B cell (primary cell): Measurements from ENCODE around the gene KCND2. TPM values are rescaled to one million over a fixed set of nuclear protein-coding genes. Genes with fewer than 3 reads are reported as not detected.

Experiments
- ATAC-seq: fragments of 200-7000 bp; cut with Tn5 transposase; one replicate; pipeline ENCODE4 v1.10.0; 2021; ENCODE audit warnings: low read depth, mild to moderate bottlenecking, moderate number of reproducible peaks, moderate library complexity
- CTCF ChIA-PET: fragments of 350-600 bp; sonication (Branson Sonifier 250); formaldehyde crosslinking; loops from one replicate; lab custom pipeline; 2021; ENCODE audit warnings: antibody characterized with exemption, inconsistent platforms; lab: Charles Lee
- POLR2A ChIA-PET: fragments of 350-600 bp; sonication (Branson Sonifier 250); formaldehyde crosslinking; loops from one replicate; lab custom pipeline; 2021; ENCODE audit warnings: antibody characterized with exemption; lab: Charles Lee
- DNase-seq: peaks from one replicate; pipeline ENCODE4 v3.0.0; 2013
- H2AFZ ChIP-seq: 2 replicates; pipeline ENCODE4 v1.6.1; 2012; ENCODE audit warnings: mild to moderate bottlenecking, low read depth, low read length; ENCODE audit not compliant: insufficient read depth, poor library complexity, severe bottlenecking
- H3K27ac ChIP-seq, 2 donors: 1 replicate in 1 of 2; 2 replicates in 1 of 2; pipeline ENCODE4 v1.5.1; 2012 to 2013; ENCODE audit warnings: low read length in 2 of 2, mild to moderate bottlenecking in 2 of 2, moderate library complexity in 1 of 2
- H3K27me3 ChIP-seq, 4 experiments: fragments of 200-600 bp in 1 of 4; sonication (generic) in 1 of 4; replicated peaks in 1 of 4; 1 replicate in 2 of 4; 2 replicates in 2 of 4; pipeline versions ENCODE4 v1.6.1 to v1.7.0; 2013 to 2016; ENCODE audit warnings: low read length in 3 of 4, mild to moderate bottlenecking in 2 of 4, mixed read lengths in 1 of 4, moderate library complexity in 1 of 4; ENCODE audit not compliant: insufficient read depth in 4 of 4, control insufficient read depth in 3 of 4; ENCODE audit errors: control extremely low read depth in 1 of 4
- H3K36me3 ChIP-seq, 2 experiments: replicated peaks in 1 of 2; 1 replicate in 1 of 2; 2 replicates in 1 of 2; pipeline versions ENCODE4 v1.6.1 to v1.7.1; 2013; ENCODE audit warnings: low read length in 1 of 2; ENCODE audit not compliant: insufficient read depth in 2 of 2, control insufficient read depth in 1 of 2; ENCODE audit errors: control extremely low read depth in 1 of 2, extremely low read depth in 1 of 2
- H3K4me1 ChIP-seq, 2 donors: fragments of 200-600 bp in 1 of 2; sonication (generic) in 1 of 2; 1 replicate in 1 of 2; 2 replicates in 1 of 2; pipeline versions ENCODE4 v1.5.1 to v1.6.1; 2013 to 2017; ENCODE audit warnings: low read length in 2 of 2; ENCODE audit not compliant: control insufficient read depth in 2 of 2, insufficient read depth in 2 of 2
- H3K4me2 ChIP-seq: replicated peaks from 2 replicates; pipeline ENCODE3; 2012; ENCODE audit warnings: mild to moderate bottlenecking, low read depth, low read length; ENCODE audit not compliant: poor library complexity, severe bottlenecking
- H3K4me3 ChIP-seq, 5 experiments: fragments of 200-600 bp in 1 of 5; sonication (generic) in 1 of 5; 1 replicate in 3 of 5; 2 replicates in 2 of 5; pipeline versions ENCODE4 v1.5.1 to v1.7.0; 2011 to 2016; ENCODE audit warnings: low read length in 4 of 5, mild to moderate bottlenecking in 4 of 5, low read depth in 2 of 5, control low read depth in 1 of 5, moderate library complexity in 1 of 5; ENCODE audit not compliant: insufficient read depth in 1 of 5; ENCODE audit errors: control extremely low read depth in 1 of 5, extremely low read depth in 1 of 5
- H3K79me2 ChIP-seq: fragments of 200-600 bp; sonication (generic); one replicate; pipeline ENCODE4 v1.6.0; 2016; ENCODE audit warnings: low read length; ENCODE audit not compliant: control insufficient read depth, insufficient read depth
- H3K9ac ChIP-seq: fragments of 200-600 bp; sonication (generic); 2 replicates; pipeline ENCODE4 v1.6.1; 2017; ENCODE audit warnings: mild to moderate bottlenecking, low read length, moderate library complexity
- H3K9me3 ChIP-seq, 3 donors: one replicate each; pipeline versions ENCODE4 v1.6.1 to v1.7.1; 2013; ENCODE audit warnings: low read length in 2 of 3; ENCODE audit not compliant: control insufficient read depth in 2 of 3, insufficient read depth in 1 of 3; ENCODE audit errors: control extremely low read depth in 1 of 3
- H4K20me1 ChIP-seq: 2 replicates; pipeline ENCODE4 v1.6.0; 2012; ENCODE audit warnings: mild to moderate bottlenecking, low read length; ENCODE audit not compliant: insufficient read depth, control insufficient read depth, poor library complexity, severe bottlenecking
- H3K27ac Mint-ChIP-seq: one replicate; pipeline ENCODE4 v1.8.0; 2021; ENCODE audit warnings: mixed read lengths
- H3K27me3 Mint-ChIP-seq: one replicate; pipeline ENCODE4 v1.8.0; 2021; ENCODE audit warnings: mixed read lengths
- H3K4me1 Mint-ChIP-seq: one replicate; pipeline ENCODE4 v1.8.0; 2021; ENCODE audit warnings: mixed read lengths
- H3K4me3 Mint-ChIP-seq: one replicate; pipeline ENCODE4 v1.8.0; 2021; ENCODE audit warnings: mixed read lengths
- H3K9me3 Mint-ChIP-seq: one replicate; pipeline ENCODE4 v1.8.0; 2022; ENCODE audit warnings: mixed read lengths; ENCODE audit not compliant: insufficient read depth
- EZH2 ChIP-seq: IDR thresholded peaks from 2 replicates; pipeline ENCODE4 v1.6.1; 2012; ENCODE audit warnings: borderline replicate concordance, low read depth, mild to moderate bottlenecking, moderate library complexity, low read length; ENCODE audit not compliant: insufficient read depth, poor library complexity, severe bottlenecking
- WGBS: methylation state at CpG from one replicate; pipeline ENCODE4 v1.1.5; 2013; ENCODE audit warnings: missing lambda C conversion rate; ENCODE audit not compliant: insufficient coverage; 5-methylcytosine and 5-hydroxymethylcytosine counted together
- intact Hi-C: fragments of 100-400 bp; cut with micrococcal nuclease; formaldehyde crosslinking; loops from one replicate; pipeline ENCODE4 v1.10.0; 2022
- polyA plus RNA-seq: library from polyadenylated mRNA; depleted of rRNA; stranded (reverse); fragments of >200 nt; gene quantifications from 2 replicates; pipeline ENCODE4 v1.2.3, GENCODE V29; 2012
- total RNA-seq, 2 donors: library from RNA; stranded (reverse); fragments of 120-200 nt in 1 of 2; gene quantifications; 1 replicate in 1 of 2; 2 replicates in 1 of 2; pipeline versions ENCODE4 v1.2.3 to v1.2.4, GENCODE V29; 2013 to 2022
- TF ChIP-seq, protein P1 (sequence below): fragments of 200-600 bp; IDR thresholded peaks from one replicate; pipeline ENCODE4 v1.8.0; 2022; ENCODE audit warnings: antibody characterized with exemption, mild to moderate bottlenecking

KCND2 gene
- total and polyA plus RNA-seq, 2 donors (not counting 1 experiment from before 2014, with no cell fraction given): not detected

DNA sequence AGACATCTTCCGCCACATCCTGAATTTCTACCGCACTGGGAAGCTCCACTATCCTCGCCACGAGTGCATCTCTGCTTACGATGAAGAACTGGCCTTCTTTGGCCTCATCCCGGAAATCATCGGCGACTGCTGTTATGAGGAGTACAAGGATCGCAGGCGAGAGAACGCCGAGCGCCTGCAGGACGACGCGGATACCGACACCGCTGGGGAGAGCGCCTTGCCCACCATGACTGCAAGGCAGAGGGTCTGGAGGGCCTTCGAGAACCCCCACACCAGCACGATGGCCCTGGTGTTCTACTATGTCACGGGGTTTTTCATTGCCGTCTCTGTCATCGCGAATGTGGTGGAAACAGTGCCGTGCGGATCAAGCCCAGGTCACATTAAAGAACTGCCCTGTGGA is 1.9 kb downstream of the KCND2 start:
- whole genome bisulfite sequencing: 97% methylated on average over 27 of the region's 27 CpGs
- peaks cover 0 to 18% (median 0%) of the 10 kb centered on the region in 3 donors for H3K9me3 ChIP-seq
- no peak overlapping the region for H3K4me3 ChIP-seq
- H3K36me3 ChIP-seq: no peaks in the 10 kb centered on the region
- POLR2A ChIA-PET: no interaction called here
- H3K27me3 Mint-ChIP-seq: peaks cover 38% of the 10 kb centered on the region
- no peaks in the 10 kb centered on the region for H4K20me1 ChIP-seq
- no peaks in the 10 kb centered on the region for H3K9me3 Mint-ChIP-seq
- no peak overlapping the region for H2AFZ ChIP-seq
- no peak overlapping the region for H3K9ac ChIP-seq
- H3K4me1 ChIP-seq: peaks cover 0 to 7% of the 10 kb centered on the region in 2 donors
- H3K27ac ChIP-seq: no peak overlapping the region
- H3K27me3 ChIP-seq: peaks cover 0 to 18% (median 5%) of the 10 kb centered on the region in 4 experiments
- ATAC-seq: no peak
- no peak overlapping the region for H3K4me2 ChIP-seq
- H3K79me2 ChIP-seq: no peaks in the 10 kb centered on the region
- no peak for DNase-seq
- H3K4me3 Mint-ChIP-seq: no peak overlapping the region
- no peak overlapping the region for H3K27ac Mint-ChIP-seq
- no peak for TF ChIP-seq EZH2
- TF ChIP-seq, protein P1, sequence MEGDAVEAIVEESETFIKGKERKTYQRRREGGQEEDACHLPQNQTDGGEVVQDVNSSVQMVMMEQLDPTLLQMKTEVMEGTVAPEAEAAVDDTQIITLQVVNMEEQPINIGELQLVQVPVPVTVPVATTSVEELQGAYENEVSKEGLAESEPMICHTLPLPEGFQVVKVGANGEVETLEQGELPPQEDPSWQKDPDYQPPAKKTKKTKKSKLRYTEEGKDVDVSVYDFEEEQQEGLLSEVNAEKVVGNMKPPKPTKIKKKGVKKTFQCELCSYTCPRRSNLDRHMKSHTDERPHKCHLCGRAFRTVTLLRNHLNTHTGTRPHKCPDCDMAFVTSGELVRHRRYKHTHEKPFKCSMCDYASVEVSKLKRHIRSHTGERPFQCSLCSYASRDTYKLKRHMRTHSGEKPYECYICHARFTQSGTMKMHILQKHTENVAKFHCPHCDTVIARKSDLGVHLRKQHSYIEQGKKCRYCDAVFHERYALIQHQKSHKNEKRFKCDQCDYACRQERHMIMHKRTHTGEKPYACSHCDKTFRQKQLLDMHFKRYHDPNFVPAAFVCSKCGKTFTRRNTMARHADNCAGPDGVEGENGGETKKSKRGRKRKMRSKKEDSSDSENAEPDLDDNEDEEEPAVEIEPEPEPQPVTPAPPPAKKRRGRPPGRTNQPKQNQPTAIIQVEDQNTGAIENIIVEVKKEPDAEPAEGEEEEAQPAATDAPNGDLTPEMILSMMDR: no peak
- intact Hi-C loops: no loop called here
- peaks cover 5% of the 10 kb centered on the region for H3K4me1 Mint-ChIP-seq
- CTCF ChIA-PET: no interaction called here

DNA sequence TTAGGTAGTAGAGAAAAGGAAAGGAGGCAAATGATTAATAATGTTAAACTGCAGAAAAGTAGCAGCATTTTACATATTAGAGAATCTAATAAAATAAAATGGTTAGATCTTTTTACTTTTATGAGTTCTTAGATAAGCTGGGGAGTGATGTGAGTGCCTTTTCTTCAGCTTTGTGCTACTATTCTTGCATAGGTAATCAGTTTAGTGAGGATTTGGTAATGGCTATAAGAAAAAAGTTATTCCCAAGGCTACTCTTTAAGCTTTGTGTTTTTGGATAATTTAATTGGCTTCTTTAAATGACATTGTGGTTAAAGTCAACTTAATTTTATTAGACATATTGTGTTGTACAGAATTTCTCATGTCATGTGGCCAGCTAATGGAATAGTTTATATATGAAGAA is 3.7 kb downstream of the KCND2 start:
- ChIA-PET CTCF (no interaction called here), POLR2A (no interaction called here)
- Histone ChIP-seq H3K36me3 (no peaks in the 10 kb centered on the region), H4K20me1 (no peaks in the 10 kb centered on the region), H3K27me3 (peaks cover 0 to 18% (median 2%) of the 10 kb centered on the region in 4 experiments), H3K4me2 (no peak overlapping the region), H3K27ac (no peak overlapping the region), H3K9me3 (peaks cover 0 to 18% (median 0%) of the 10 kb centered on the region in 3 donors), H3K9ac (no peak overlapping the region), H3K79me2 (no peaks in the 10 kb centered on the region), H3K4me1 (peaks cover 0 to 7% of the 10 kb centered on the region in 2 donors), H3K4me3 (no peak overlapping the region), H2AFZ (no peak overlapping the region)
- H3K4me1 Mint-ChIP-seq: peaks cover 5% of the 10 kb centered on the region
- DNase-seq (no peak), ATAC-seq (no peak)
- H3K27ac Mint-ChIP-seq: no peak overlapping the region
- intact Hi-C loops: no loop called here
- H3K27me3 Mint-ChIP-seq: peaks cover 30% of the 10 kb centered on the region
- H3K9me3 Mint-ChIP-seq: no peaks in the 10 kb centered on the region
- H3K4me3 Mint-ChIP-seq: no peak overlapping the region
- TF ChIP-seq, protein P1: no peak
- TF ChIP-seq EZH2: no peak
